OCI-LY1 (cell line): ENCODE data around the gene RTKN.
A peak's percentile ranks its signal among the peaks of the same experiment; 100 is the strongest.

ENCODE experiments used
- EZH2 ChIP-seq: fragments of 200-600 bp; sonication (generic), shearing (Covaris generic); IDR thresholded peaks from 2 replicates; pipeline ENCODE4 v1.8.0; 2017; ENCODE audit warnings: borderline replicate concordance, mixed run types, mild to moderate bottlenecking, antibody characterized with exemption, low read length, moderate library complexity, mixed read lengths
- TF ChIP-seq, protein P1 (sequence below): fragments of 200-600 bp; sonication (generic), shearing (Covaris generic); IDR thresholded peaks from 2 replicates; pipeline ENCODE4 v1.5.1; 2017; ENCODE audit warnings: mild to moderate bottlenecking, antibody characterized with exemption, low read length, moderate library complexity, mixed read lengths

DNA sequence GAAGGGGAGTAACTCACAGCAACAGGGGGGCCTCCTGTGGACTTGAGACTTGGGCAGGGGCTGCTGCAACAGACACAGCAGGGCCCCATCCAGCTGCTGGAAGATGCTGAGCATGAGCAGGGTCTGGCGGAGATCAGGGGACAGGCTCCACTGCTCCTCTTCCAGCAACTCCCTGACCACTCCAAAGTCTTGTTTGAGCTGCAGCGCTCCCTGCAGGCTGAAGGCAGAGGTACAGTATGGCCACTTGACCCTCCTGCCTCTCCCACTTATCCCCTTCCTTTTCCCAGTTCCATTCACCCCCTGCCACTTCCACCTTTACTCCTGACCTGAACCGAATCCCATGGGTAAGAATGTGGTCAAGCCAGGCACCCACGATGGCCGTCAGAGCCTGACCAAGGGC lies 33.2 kb upstream of the RTKN start:
- TF ChIP-seq, protein P1, sequence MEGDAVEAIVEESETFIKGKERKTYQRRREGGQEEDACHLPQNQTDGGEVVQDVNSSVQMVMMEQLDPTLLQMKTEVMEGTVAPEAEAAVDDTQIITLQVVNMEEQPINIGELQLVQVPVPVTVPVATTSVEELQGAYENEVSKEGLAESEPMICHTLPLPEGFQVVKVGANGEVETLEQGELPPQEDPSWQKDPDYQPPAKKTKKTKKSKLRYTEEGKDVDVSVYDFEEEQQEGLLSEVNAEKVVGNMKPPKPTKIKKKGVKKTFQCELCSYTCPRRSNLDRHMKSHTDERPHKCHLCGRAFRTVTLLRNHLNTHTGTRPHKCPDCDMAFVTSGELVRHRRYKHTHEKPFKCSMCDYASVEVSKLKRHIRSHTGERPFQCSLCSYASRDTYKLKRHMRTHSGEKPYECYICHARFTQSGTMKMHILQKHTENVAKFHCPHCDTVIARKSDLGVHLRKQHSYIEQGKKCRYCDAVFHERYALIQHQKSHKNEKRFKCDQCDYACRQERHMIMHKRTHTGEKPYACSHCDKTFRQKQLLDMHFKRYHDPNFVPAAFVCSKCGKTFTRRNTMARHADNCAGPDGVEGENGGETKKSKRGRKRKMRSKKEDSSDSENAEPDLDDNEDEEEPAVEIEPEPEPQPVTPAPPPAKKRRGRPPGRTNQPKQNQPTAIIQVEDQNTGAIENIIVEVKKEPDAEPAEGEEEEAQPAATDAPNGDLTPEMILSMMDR = peak; percentile 43
- no peak for TF ChIP-seq EZH2
